Nephron progenitor cell (in vitro differentiated cells): ENCODE results near the gene BCL11A.

Experiments
- DNase-seq: peaks from one replicate; pipeline ENCODE4 v3.0.0; 2021
- H3K27ac Mint-ChIP-seq: 2 replicates; pipeline ENCODE4 v1.8.0; 2021; ENCODE audit warnings: mild to moderate bottlenecking, moderate library complexity, mixed read lengths
- H3K27me3 Mint-ChIP-seq: 2 replicates; pipeline ENCODE4 v1.8.0; 2021; ENCODE audit warnings: mild to moderate bottlenecking, low read depth, mixed read lengths; ENCODE audit not compliant: poor library complexity
- H3K36me3 Mint-ChIP-seq: 2 replicates; pipeline ENCODE4 v1.8.0; 2021; ENCODE audit warnings: low read depth, mixed read lengths
- H3K4me1 Mint-ChIP-seq: 2 replicates; pipeline ENCODE4 v1.8.0; 2021; ENCODE audit warnings: mixed read lengths
- H3K4me3 Mint-ChIP-seq: 2 replicates; pipeline ENCODE4 v1.8.0; 2021; ENCODE audit warnings: mild to moderate bottlenecking, moderate library complexity, mixed read lengths
- H3K9me3 Mint-ChIP-seq: 2 replicates; pipeline ENCODE4 v1.8.0; 2021; ENCODE audit warnings: mild to moderate bottlenecking, moderate library complexity, mixed read lengths
- CTCF ChIP-seq: fragments of 200-600 bp; sonication (generic); IDR thresholded peaks from 2 replicates; pipeline ENCODE4 v1.5.0; 2021; ENCODE audit warnings: antibody characterized with exemption

BCL11A gene

GRCh38 chr2:60465736-60466135 lies 87.7 kb downstream of the BCL11A start:
- H3K4me1 Mint-ChIP-seq, result peaks cover 71% of the 10 kb centered on the region
- H3K4me3 Mint-ChIP-seq, result no peak overlapping the region
- DNase-seq, result no peak
- H3K36me3 Mint-ChIP-seq, result peaks cover 22% of the 10 kb centered on the region
- no peak overlapping the region for H3K27ac Mint-ChIP-seq
- no peaks in the 10 kb centered on the region for H3K27me3 Mint-ChIP-seq
- TF ChIP-seq CTCF, result no peak
- H3K9me3 Mint-ChIP-seq, result peaks cover 15% of the 10 kb centered on the region

GRCh38 chr2:60463249-60463648 lies 90.2 kb downstream of the BCL11A start:
- no peaks in the 10 kb centered on the region for H3K27me3 Mint-ChIP-seq
- H3K9me3 Mint-ChIP-seq, result peaks cover 6% of the 10 kb centered on the region
- TF ChIP-seq CTCF, result no peak
- H3K4me3 Mint-ChIP-seq, result no peak overlapping the region
- peaks cover 55% of the 10 kb centered on the region for H3K4me1 Mint-ChIP-seq
- no peak for DNase-seq
- peaks cover 27% of the 10 kb centered on the region for H3K36me3 Mint-ChIP-seq
- H3K27ac Mint-ChIP-seq, result peak overlapping the region; percentile 82

GRCh38 chr2:60461421-60462108 lies 91.9 kb downstream of the BCL11A start:
- H3K9me3 Mint-ChIP-seq, result peaks cover 4% of the 10 kb centered on the region
- TF ChIP-seq CTCF, result no peak
- H3K36me3 Mint-ChIP-seq, result peaks cover 27% of the 10 kb centered on the region
- H3K4me3 Mint-ChIP-seq, result no peak overlapping the region
- H3K4me1 Mint-ChIP-seq, result peaks cover 50% of the 10 kb centered on the region
- no peak overlapping the region for H3K27ac Mint-ChIP-seq
- DNase-seq, result no peak
- H3K27me3 Mint-ChIP-seq, result no peaks in the 10 kb centered on the region

GRCh38 chr2:60460577-60461420 lies 92.7 kb downstream of the BCL11A start:
- H3K9me3 Mint-ChIP-seq, result peaks cover 11% of the 10 kb centered on the region
- H3K27ac Mint-ChIP-seq, result no peak overlapping the region
- no peak for TF ChIP-seq CTCF
- no peaks in the 10 kb centered on the region for H3K27me3 Mint-ChIP-seq
- no peak for DNase-seq
- H3K36me3 Mint-ChIP-seq, result peaks cover 35% of the 10 kb centered on the region
- peaks cover 42% of the 10 kb centered on the region for H3K4me1 Mint-ChIP-seq
- no peak overlapping the region for H3K4me3 Mint-ChIP-seq

- no peak for TF ChIP-seq CTCF
- Mint-ChIP-seq H3K4me3 (no peak overlapping the region), H3K9me3 (peaks cover 12% of the 10 kb centered on the region), H3K36me3 (peaks cover 36% of the 10 kb centered on the region), H3K27ac (peak overlapping the region; percentile 35), H3K4me1 (peaks cover 37% of the 10 kb centered on the region), H3K27me3 (no peaks in the 10 kb centered on the region)
- no peak for DNase-seq
These were observed 93.6 kb downstream of the BCL11A start for GRCh38 chr2:60459851-60460250.
